KMS-11 (cell line): Measurements from ENCODE around the gene ZNF805.
A peak's percentile ranks its signal among the peaks of the same experiment; 100 is the strongest.
"Not testable (repeated sequence)": the region's sequence is repeated elsewhere in the genome, so short reads cannot be mapped to it uniquely, and the experiment has no call there.

Source experiments
- H2AFZ ChIP-seq: fragments of 200-600 bp; sonication (generic); 2 replicates; pipeline ENCODE4 v1.6.1; 2016; ENCODE audit warnings: antibody characterized with exemption, mixed run types, low read depth
- H3K27ac ChIP-seq: fragments of 200-600 bp; sonication (generic); 2 replicates; pipeline ENCODE4 v1.6.1; 2016; ENCODE audit warnings: mild to moderate bottlenecking, mixed run types
- H3K27me3 ChIP-seq: fragments of 200-600 bp; sonication (generic); 2 replicates; pipeline ENCODE4 v1.6.1; 2017; ENCODE audit warnings: mild to moderate bottlenecking, low read depth, mixed run types, moderate library complexity; ENCODE audit not compliant: insufficient read depth
- H3K36me3 ChIP-seq: fragments of 200-600 bp; sonication (generic); 2 replicates; pipeline ENCODE4 v1.6.1; 2017; ENCODE audit warnings: mild to moderate bottlenecking, mixed run types; ENCODE audit not compliant: insufficient read depth
- H3K4me1 ChIP-seq: fragments of 200-600 bp; sonication (generic); 2 replicates; pipeline ENCODE4 v1.6.1; 2016; ENCODE audit warnings: mild to moderate bottlenecking, low read depth, mixed run types; ENCODE audit not compliant: poor library complexity, severe bottlenecking
- H3K4me2 ChIP-seq: fragments of 200-600 bp; sonication (generic); 2 replicates; pipeline ENCODE4 v1.7.0; 2016; ENCODE audit warnings: mild to moderate bottlenecking, mixed run types
- H3K4me3 ChIP-seq: fragments of 200-600 bp; sonication (generic); IDR thresholded peaks from 2 replicates; pipeline ENCODE4 v1.6.1; 2017; ENCODE audit warnings: low read depth, low read length, mixed read lengths; ENCODE audit not compliant: insufficient read depth
- H3K79me2 ChIP-seq: fragments of 200-600 bp; sonication (generic); 2 replicates; pipeline ENCODE4 v1.6.1; 2016; ENCODE audit warnings: low read depth, mixed run types; ENCODE audit not compliant: insufficient read depth
- H3K9ac ChIP-seq: fragments of 200-600 bp; sonication (generic); 2 replicates; pipeline ENCODE4 v1.6.1; 2016; ENCODE audit warnings: mild to moderate bottlenecking, mixed run types
- H4K20me1 ChIP-seq: fragments of 200-600 bp; sonication (generic); 2 replicates; pipeline ENCODE4 v1.6.1; 2016; ENCODE audit warnings: mild to moderate bottlenecking, mixed run types; ENCODE audit not compliant: insufficient read depth
- TF ChIP-seq, protein P1 (sequence below): fragments of 200-600 bp; sonication (generic); conservative IDR thresholded peaks from 2 replicates; pipeline ENCODE4 v1.6.1; 2017; ENCODE audit warnings: low read depth, mild to moderate bottlenecking, antibody characterized with exemption, low read length, moderate library complexity, mixed read lengths

ZNF805 gene

DNA sequence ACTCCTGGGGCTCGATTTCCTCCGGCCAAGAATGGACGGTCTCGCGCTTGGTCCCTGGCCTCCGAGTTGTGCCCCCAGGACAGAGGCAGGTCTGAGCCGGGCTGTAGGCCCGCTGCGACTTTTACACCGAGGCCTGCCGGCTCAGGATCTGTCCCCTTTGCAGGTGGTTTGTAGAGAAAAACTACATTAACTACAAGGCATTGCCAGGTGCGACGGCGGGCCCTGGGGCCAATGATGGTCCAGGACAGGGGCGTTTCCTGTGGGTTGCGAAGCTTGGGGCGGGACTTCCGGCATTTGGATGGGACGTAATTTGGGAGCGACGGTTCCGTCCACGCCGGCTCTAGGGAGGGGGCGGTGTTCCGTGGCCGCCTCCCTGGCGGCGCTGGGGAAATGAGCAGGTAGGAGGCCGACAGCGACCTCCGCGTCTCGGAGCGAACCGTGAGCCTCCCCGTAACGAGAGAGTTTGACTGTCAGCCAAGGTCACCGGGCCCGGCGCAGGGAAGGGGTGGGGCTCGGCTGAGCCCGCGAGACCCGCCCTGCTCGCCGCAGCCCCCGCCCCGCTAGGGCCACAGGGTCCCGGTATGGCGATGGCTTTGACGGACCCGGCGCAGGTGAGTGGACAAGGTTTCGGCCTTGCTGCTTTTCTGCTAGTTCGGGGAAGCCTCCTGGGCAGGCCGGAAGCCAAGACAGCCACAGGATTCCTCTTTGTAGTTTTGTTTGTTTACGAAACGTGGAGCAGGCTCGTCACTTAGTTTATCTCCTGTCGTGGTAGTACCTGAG lies at the start of gene ZNF805:
Gene ZNF805 (plus strand): TSS at position 322 of the 780 bp plus-strand sequence. CDS start 260 bp downstream, at position 582.
- peaks cover 11% of the 10 kb centered on the region; the same call in 1 of the 2 replicates for H3K36me3 ChIP-seq
- H2AFZ ChIP-seq = peak within 1 kb of the TSS; percentile 98
- H4K20me1 ChIP-seq = no peaks in the 10 kb centered on the region
- H3K27me3 ChIP-seq = no peaks in the 10 kb centered on the region
- H3K27ac ChIP-seq = peak within 1 kb of the TSS; percentile 60
- TF ChIP-seq, protein P1, sequence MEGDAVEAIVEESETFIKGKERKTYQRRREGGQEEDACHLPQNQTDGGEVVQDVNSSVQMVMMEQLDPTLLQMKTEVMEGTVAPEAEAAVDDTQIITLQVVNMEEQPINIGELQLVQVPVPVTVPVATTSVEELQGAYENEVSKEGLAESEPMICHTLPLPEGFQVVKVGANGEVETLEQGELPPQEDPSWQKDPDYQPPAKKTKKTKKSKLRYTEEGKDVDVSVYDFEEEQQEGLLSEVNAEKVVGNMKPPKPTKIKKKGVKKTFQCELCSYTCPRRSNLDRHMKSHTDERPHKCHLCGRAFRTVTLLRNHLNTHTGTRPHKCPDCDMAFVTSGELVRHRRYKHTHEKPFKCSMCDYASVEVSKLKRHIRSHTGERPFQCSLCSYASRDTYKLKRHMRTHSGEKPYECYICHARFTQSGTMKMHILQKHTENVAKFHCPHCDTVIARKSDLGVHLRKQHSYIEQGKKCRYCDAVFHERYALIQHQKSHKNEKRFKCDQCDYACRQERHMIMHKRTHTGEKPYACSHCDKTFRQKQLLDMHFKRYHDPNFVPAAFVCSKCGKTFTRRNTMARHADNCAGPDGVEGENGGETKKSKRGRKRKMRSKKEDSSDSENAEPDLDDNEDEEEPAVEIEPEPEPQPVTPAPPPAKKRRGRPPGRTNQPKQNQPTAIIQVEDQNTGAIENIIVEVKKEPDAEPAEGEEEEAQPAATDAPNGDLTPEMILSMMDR = no peak
- peaks cover 7% of the 10 kb centered on the region for H3K4me1 ChIP-seq
- no peak within 1 kb of the TSS for H3K4me3 ChIP-seq
- peak within 1 kb of the TSS; percentile 76 for H3K9ac ChIP-seq
- peaks cover 13% of the 10 kb centered on the region; the same call in 1 of the 2 replicates for H3K79me2 ChIP-seq
- peak within 1 kb of the TSS; percentile 89 for H3K4me2 ChIP-seq

DNA sequence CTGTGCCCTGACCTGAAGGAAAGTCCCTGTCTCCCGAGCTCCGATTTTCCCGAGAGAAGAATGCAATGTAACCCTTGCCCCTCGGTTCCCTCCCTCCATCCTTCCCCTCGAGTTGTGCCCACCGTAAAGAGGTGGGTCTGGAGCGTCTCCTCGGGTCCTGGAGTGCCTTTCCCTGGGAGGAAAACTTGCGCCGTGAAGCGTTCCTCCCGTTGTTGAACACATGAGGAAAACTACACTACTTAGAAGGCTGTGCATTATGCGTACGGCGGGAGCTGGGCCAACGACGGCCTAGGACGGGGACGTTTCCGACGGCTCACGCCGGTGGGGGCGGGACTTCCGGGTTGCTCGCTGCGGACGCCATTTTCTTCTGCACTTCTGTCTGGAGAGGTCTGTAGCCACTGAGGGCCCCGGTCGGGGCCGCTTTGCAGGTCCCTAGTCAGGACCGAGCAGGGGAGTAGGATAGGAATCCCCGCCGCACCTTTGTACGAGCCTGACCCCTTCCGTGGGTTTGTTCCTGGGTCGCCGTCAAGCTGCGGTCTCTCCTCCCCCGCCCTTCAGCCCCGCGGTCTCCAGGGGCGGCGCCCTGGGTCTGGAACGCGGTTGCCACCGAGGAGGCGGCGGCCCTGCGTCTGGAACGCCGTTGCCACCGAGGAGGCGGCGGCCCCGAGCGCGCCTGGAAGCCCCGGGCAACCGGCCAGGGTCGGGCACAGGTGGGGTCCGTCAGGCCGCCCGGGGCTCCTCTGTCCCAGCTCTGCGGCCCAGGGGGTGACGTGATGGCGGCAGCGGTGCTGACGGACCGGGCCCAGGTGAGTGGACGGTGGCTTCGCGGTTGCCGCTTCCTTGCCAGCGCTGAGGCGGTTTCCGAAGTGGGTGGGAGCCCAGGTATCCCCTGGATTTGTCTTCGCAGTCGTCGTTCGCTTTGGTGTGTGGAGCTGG lies 49.0 kb upstream of the ZNF805 start, which contains the start of gene ZNF264:
Gene ZNF264 (plus strand): TSS at position 360 of the 936 bp plus-strand sequence. CDS start 414 bp downstream, at position 774.
- peak within 1 kb of the TSS; percentile 35; the same call in 1 of the 2 replicates for H3K9ac ChIP-seq
- H3K27me3 ChIP-seq = no peaks in the 10 kb centered on the region

DNA sequence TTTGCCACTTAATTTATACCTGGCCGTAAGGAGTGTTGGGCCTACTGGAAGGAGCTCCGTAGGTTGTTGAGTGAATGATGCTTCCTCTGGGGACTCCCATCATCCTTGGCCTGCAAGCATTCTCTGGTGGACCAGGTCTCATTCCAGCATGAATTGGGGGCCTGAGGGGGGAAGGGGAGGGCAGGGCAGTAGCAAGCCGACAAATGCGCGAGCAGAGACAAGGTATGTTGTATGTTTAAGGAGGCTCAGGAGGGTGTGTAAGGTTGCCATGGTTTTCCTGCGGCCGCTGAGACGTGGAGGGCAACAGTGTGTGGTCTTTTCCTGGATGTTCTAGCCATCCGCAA lies 48.4 kb upstream of the ZNF805 start:
- Histone ChIP-seq H3K79me2 (no peaks in the 10 kb centered on the region), H3K4me1 (no peaks in the 10 kb centered on the region), H3K4me2 (peak overlapping the region; percentile 42; the same call in 1 of the 2 replicates), H3K36me3 (no peaks in the 10 kb centered on the region), H3K27ac (no peak overlapping the region), H3K27me3 (no peaks in the 10 kb centered on the region), H2AFZ (peak overlapping the region; percentile 92), H3K4me3 (no peak overlapping the region), H3K9ac (no peak overlapping the region), H4K20me1 (no peaks in the 10 kb centered on the region)
- TF ChIP-seq, protein P1 = no peak

More for the DNA sequence above, 49.0 kb upstream of the ZNF805 start, which contains the start of gene ZNF264:
- Histone ChIP-seq H3K4me1 (no peaks in the 10 kb centered on the region), H2AFZ (peak within 1 kb of the TSS; percentile 92), H3K27ac (peak within 1 kb of the TSS; percentile 32; the same call in 1 of the 2 replicates), H3K4me2 (peak within 1 kb of the TSS; percentile 42; the same call in 1 of the 2 replicates), H3K79me2 (no peaks in the 10 kb centered on the region), H4K20me1 (no peaks in the 10 kb centered on the region), H3K36me3 (no peaks in the 10 kb centered on the region), H3K4me3 (no peak within 1 kb of the TSS)
- TF ChIP-seq, protein P1 = no peak

DNA sequence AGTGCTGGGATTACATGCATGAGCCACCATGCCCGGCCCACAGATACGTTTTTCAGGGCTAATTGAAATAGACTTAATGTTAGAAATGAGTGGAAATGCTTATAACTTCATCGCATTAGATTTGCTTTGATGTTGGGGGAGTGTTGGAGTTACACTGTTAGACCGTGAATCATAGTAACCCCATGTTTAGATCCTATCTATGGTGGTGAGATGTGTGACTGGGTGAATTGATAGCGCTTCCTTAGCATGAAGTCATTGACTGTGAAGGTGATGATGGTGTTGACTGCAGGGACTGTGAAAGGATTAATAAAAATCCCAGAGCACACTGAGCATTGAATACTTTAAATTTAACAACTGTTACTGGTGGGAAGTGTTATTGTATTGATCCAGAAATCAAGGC lies 47.4 kb upstream of the ZNF805 start:
- H3K9ac ChIP-seq = no peak overlapping the region
- no peaks in the 10 kb centered on the region for H3K79me2 ChIP-seq
- H3K27me3 ChIP-seq = no peaks in the 10 kb centered on the region
- no peak overlapping the region for H2AFZ ChIP-seq
- H3K4me1 ChIP-seq = no peaks in the 10 kb centered on the region
- H3K4me3 ChIP-seq = no peak overlapping the region
- TF ChIP-seq, protein P1 = no peak
- no peaks in the 10 kb centered on the region for H4K20me1 ChIP-seq
- H3K4me2 ChIP-seq = no peak overlapping the region
- H3K27ac ChIP-seq = no peak overlapping the region
- H3K36me3 ChIP-seq = no peaks in the 10 kb centered on the region

DNA sequence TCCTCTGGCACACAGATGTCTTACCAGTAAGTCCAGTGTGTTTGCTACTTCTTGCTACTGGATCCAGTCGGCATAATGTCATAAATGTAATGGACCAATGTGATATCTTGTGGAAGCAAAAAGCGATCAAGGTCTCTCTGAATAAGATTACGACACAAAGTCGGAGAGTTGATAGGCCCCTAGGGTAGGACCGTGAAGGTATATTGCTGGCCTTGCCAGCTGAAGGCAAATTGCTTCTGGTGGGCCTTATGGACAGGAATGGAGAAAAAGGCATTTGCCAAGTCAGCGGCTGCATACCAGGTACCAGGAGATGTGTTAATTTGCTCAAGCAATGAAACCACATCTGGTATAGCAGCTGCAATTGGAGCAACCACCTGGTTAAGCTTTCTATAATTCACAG lies 42.6 kb upstream of the ZNF805 start:
- H3K4me1 ChIP-seq, H3K27me3 ChIP-seq, H3K4me3 ChIP-seq, H4K20me1 ChIP-seq, H3K79me2 ChIP-seq, H3K27ac ChIP-seq, H3K36me3 ChIP-seq, H3K4me2 ChIP-seq, H3K9ac ChIP-seq, H2AFZ ChIP-seq: not testable (repeated sequence)
